Osteocyte (in vitro differentiated cells): ENCODE data around the gene WDFY3. TPM values are rescaled to one million over a fixed set of nuclear protein-coding genes. Genes with fewer than 3 reads are reported as not detected.

Experiments used
- DNase-seq: peaks from one replicate; pipeline ENCODE4 v3.0.0; 2021; ENCODE audit warnings: mixed read lengths; ENCODE audit not compliant: unreplicated experiment; ENCODE audit errors: extremely low spot score
- H3K27ac Mint-ChIP-seq: one replicate; pipeline ENCODE4 v1.8.0; 2021; ENCODE audit warnings: mild to moderate bottlenecking, mixed read lengths; ENCODE audit not compliant: unreplicated experiment
- H3K27me3 Mint-ChIP-seq: one replicate; pipeline ENCODE4 v1.8.0; 2021; ENCODE audit warnings: mixed read lengths; ENCODE audit not compliant: unreplicated experiment
- H3K36me3 Mint-ChIP-seq: one replicate; pipeline ENCODE4 v1.8.0; 2021; ENCODE audit warnings: mixed read lengths; ENCODE audit not compliant: unreplicated experiment
- H3K4me1 Mint-ChIP-seq: one replicate; pipeline ENCODE4 v1.8.0; 2021; ENCODE audit warnings: mixed read lengths; ENCODE audit not compliant: unreplicated experiment
- H3K4me3 Mint-ChIP-seq: one replicate; pipeline ENCODE4 v1.8.0; 2021; ENCODE audit warnings: mild to moderate bottlenecking, moderate library complexity, mixed read lengths; ENCODE audit not compliant: unreplicated experiment
- H3K9me3 Mint-ChIP-seq: one replicate; pipeline ENCODE4 v1.8.0; 2021; ENCODE audit warnings: mixed read lengths; ENCODE audit not compliant: unreplicated experiment
- CTCF ChIP-seq: fragments of 200-600 bp; sonication (generic); IDR thresholded peaks from 2 replicates; pipeline ENCODE4 v1.5.0; 2021; ENCODE audit warnings: antibody characterized with exemption, mild to moderate bottlenecking, moderate library complexity
- total RNA-seq: library from RNA; stranded (reverse); gene quantifications from 2 replicates; pipeline ENCODE4 v1.2.1, GENCODE V29; 2021

Gene WDFY3
- total RNA-seq, 1 donor from 2014 or later: 91.4 TPM

GRCh38 chr4:84804136-84804535, 162.4 kb downstream of the WDFY3 start:
- Mint-ChIP-seq H3K4me3 (no peak overlapping the region), H3K4me1 (peaks cover 9% of the 10 kb centered on the region), H3K36me3 (peaks cover 46% of the 10 kb centered on the region), H3K27me3 (no peaks in the 10 kb centered on the region), H3K27ac (no peak overlapping the region), H3K9me3 (no peaks in the 10 kb centered on the region)
- DNase-seq: no peak
- no peak for TF ChIP-seq CTCF

- no peak for TF ChIP-seq CTCF
- H3K36me3 Mint-ChIP-seq: peaks cover 45% of the 10 kb centered on the region
- no peak overlapping the region for H3K4me3 Mint-ChIP-seq
- H3K27ac Mint-ChIP-seq: no peak overlapping the region
- peaks cover 9% of the 10 kb centered on the region for H3K4me1 Mint-ChIP-seq
- H3K9me3 Mint-ChIP-seq: no peaks in the 10 kb centered on the region
- H3K27me3 Mint-ChIP-seq: no peaks in the 10 kb centered on the region
- DNase-seq: no peak
Measured at GRCh38 chr4:84803720-84804119, 162.8 kb downstream of the WDFY3 start.

- Mint-ChIP-seq H3K27me3 (no peaks in the 10 kb centered on the region), H3K4me1 (peaks cover 9% of the 10 kb centered on the region), H3K36me3 (peaks cover 42% of the 10 kb centered on the region), H3K4me3 (no peak overlapping the region), H3K9me3 (no peaks in the 10 kb centered on the region), H3K27ac (no peak overlapping the region)
- no peak for DNase-seq
- no peak for TF ChIP-seq CTCF
Measured at GRCh38 chr4:84803116-84803515, 163.4 kb downstream of the WDFY3 start.

GRCh38 chr4:84800256-84800655, 166.2 kb downstream of the WDFY3 start:
- Mint-ChIP-seq H3K36me3 (peaks cover 42% of the 10 kb centered on the region), H3K9me3 (no peaks in the 10 kb centered on the region), H3K27me3 (no peaks in the 10 kb centered on the region), H3K27ac (no peak overlapping the region), H3K4me1 (peaks cover 9% of the 10 kb centered on the region), H3K4me3 (no peak overlapping the region)
- TF ChIP-seq CTCF: no peak
- no peak for DNase-seq

GRCh38 chr4:84799318-84799717, 167.2 kb downstream of the WDFY3 start:
- Mint-ChIP-seq H3K4me3 (no peak overlapping the region), H3K9me3 (no peaks in the 10 kb centered on the region), H3K36me3 (peaks cover 51% of the 10 kb centered on the region), H3K27ac (no peak overlapping the region), H3K4me1 (peaks cover 9% of the 10 kb centered on the region), H3K27me3 (no peaks in the 10 kb centered on the region)
- DNase-seq: no peak
- TF ChIP-seq CTCF: no peak
